ENCODE data around the gene TTC13.

DNA sequence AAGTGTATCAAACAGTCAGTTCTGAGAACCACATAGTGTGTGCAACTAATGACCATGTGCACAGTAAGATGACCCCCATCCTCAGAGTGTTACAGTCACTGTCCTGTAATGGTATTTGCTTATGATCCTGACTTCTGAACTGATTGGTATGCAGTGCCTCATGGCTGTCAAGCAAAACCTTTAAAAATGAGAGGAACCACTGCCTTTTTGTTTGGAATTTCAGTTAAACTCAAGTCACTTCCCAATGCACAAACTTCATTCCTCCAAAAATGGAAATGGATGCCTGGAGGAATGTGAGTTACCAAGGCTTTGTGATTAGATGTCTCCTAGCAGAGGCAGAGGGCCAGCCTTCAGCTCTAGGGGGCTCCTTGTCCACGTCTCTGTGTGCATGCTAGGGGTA, 120.8 kb downstream of the TTC13 start:
- TF ChIP-seq POLR2A (IDR thresholded peaks at IDR 0.05; ENCODE audit: low read depth, low read length): no peak
- TF ChIP-seq RCOR1 (IDR thresholded peaks at IDR 0.05; ENCODE audit: insufficient replicate concordance, low read length): no peak
- TF ChIP-seq, protein P1, sequence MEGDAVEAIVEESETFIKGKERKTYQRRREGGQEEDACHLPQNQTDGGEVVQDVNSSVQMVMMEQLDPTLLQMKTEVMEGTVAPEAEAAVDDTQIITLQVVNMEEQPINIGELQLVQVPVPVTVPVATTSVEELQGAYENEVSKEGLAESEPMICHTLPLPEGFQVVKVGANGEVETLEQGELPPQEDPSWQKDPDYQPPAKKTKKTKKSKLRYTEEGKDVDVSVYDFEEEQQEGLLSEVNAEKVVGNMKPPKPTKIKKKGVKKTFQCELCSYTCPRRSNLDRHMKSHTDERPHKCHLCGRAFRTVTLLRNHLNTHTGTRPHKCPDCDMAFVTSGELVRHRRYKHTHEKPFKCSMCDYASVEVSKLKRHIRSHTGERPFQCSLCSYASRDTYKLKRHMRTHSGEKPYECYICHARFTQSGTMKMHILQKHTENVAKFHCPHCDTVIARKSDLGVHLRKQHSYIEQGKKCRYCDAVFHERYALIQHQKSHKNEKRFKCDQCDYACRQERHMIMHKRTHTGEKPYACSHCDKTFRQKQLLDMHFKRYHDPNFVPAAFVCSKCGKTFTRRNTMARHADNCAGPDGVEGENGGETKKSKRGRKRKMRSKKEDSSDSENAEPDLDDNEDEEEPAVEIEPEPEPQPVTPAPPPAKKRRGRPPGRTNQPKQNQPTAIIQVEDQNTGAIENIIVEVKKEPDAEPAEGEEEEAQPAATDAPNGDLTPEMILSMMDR (conservative IDR thresholded peaks at IDR 0.05; ENCODE audit: low read depth, low read length): no peak
- TF ChIP-seq, protein P2, sequence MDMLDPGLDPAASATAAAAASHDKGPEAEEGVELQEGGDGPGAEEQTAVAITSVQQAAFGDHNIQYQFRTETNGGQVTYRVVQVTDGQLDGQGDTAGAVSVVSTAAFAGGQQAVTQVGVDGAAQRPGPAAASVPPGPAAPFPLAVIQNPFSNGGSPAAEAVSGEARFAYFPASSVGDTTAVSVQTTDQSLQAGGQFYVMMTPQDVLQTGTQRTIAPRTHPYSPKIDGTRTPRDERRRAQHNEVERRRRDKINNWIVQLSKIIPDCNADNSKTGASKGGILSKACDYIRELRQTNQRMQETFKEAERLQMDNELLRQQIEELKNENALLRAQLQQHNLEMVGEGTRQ (IDR thresholded peaks at IDR 0.05; ENCODE audit: low read depth, low read length): no peak
- TF ChIP-seq, protein P3, sequence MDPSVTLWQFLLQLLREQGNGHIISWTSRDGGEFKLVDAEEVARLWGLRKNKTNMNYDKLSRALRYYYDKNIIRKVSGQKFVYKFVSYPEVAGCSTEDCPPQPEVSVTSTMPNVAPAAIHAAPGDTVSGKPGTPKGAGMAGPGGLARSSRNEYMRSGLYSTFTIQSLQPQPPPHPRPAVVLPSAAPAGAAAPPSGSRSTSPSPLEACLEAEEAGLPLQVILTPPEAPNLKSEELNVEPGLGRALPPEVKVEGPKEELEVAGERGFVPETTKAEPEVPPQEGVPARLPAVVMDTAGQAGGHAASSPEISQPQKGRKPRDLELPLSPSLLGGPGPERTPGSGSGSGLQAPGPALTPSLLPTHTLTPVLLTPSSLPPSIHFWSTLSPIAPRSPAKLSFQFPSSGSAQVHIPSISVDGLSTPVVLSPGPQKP (IDR thresholded peaks at IDR 0.05; ENCODE audit: borderline replicate concordance, low read depth, low read length): no peak
